Cardiac fibroblast (primary cell): ENCODE measurements around the gene ADM.

Experiments used
- DNase-seq, 2 donors: peaks; one replicate each; pipeline versions ENCODE4 v3.0.0 to v3.0.0-alpha.2; 2010; ENCODE audit warnings: low read depth in 2 of 2
- H3K4me3 ChIP-seq, 2 donors: replicated peaks in 1 of 2; 1 replicate in 1 of 2; 2 replicates in 1 of 2; pipeline ENCODE4 v1.5.1; 2011; ENCODE audit warnings: low read depth in 2 of 2, low read length in 2 of 2, mild to moderate bottlenecking in 2 of 2, moderate library complexity in 1 of 2
- TF ChIP-seq, protein P1 (sequence below): IDR thresholded peaks from one replicate; pipeline ENCODE4 v1.5.1; 2011; ENCODE audit warnings: low read depth, mild to moderate bottlenecking, low read length, inconsistent platforms

Gene ADM

DNA sequence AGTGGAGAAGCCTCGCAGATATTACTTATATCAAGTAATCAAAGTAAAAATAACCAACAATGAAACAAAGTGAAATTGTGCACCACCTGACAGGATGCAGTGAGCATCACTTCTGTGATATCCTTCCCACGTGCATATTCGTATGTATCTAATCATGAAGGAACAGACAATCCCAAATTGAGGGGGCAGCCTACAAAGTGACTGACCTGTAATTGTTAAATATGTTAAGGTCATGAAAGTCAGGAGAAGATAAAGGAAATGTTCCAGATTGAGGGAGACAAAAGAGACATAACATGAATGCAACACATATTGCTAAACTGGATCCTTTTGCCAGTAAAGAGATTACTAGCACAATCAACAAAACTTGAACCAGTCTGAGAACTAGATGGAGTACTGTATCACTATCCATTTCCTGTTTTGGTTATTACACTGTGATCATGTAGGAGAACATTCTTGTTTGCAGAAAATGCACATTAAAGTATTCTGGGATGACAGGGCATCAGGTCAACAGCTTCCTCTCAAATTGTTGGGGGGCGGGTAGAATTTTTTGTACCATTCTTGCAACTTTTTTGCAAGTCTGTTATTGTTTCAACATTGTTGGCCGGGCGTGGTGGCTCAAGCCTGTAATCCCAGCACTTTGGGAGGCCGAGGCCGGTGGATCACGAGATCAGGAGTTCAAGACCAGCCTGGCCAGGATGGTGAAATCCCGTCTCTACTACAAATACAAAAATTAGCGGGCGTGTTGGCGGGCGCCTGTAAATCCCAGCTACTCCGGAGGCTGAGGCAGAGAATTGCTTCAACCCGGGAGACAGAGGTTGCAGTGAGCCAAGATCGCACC lies 12.9 kb upstream of the ADM start:
- peak; percentile 26 to 55 for DNase-seq
- H3K4me3 ChIP-seq: no peak overlapping the region
- TF ChIP-seq, protein P1, sequence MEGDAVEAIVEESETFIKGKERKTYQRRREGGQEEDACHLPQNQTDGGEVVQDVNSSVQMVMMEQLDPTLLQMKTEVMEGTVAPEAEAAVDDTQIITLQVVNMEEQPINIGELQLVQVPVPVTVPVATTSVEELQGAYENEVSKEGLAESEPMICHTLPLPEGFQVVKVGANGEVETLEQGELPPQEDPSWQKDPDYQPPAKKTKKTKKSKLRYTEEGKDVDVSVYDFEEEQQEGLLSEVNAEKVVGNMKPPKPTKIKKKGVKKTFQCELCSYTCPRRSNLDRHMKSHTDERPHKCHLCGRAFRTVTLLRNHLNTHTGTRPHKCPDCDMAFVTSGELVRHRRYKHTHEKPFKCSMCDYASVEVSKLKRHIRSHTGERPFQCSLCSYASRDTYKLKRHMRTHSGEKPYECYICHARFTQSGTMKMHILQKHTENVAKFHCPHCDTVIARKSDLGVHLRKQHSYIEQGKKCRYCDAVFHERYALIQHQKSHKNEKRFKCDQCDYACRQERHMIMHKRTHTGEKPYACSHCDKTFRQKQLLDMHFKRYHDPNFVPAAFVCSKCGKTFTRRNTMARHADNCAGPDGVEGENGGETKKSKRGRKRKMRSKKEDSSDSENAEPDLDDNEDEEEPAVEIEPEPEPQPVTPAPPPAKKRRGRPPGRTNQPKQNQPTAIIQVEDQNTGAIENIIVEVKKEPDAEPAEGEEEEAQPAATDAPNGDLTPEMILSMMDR: no peak

DNA sequence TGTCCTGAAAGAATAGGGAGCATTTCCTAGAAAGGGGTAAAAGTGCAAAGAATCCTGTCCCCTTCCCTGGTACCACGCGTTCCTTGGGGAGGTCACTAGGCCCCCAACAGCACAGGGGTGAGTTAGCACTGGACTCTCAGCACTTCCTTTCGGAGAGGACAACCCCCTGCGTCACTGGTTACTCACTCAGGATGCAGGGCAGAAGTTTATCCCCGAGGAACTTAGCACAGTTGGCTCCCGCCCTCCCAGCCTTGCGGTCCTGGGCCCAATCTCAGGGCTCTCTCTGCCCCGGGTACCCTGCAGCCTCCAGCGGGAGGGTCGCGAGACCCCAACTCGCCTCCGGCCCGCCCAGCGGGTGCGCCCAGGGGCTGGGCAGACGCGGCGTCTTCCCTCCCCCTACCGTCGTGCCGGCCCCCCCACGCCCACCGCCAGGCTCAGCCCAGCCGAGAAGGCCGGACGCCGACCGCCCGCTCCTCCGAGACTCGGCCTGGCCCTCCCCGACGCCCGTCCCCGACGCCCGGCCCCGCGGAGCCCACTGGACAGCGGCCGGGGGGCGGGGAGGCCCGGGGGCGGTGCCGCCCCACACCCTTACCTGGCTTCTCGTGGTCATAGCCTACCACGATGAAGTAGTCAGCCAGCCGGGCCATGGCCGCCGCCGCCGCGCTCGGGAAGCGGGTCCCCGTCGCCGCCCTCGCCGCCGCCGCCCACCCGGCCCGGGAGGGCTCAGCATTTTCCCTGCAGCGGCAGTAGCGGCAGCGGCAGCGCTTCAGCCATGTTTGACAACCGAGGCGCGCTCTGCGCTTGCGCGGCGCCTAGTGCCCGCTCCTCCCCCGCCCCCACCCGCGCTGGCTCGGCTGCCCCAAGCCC lies 11.2 kb upstream of the ADM start, which contains the start of gene SBF2:
Gene SBF2, minus strand, starts transcription at position 797 of the 867 bp plus-strand sequence. Its CDS starts 150 bp downstream, at position 647.
- DNase-seq: peak; percentile 94 to 95
- TF ChIP-seq, protein P1: no peak
- H3K4me3 ChIP-seq: peak within 1 kb of the TSS; percentile 64 to 77

DNA sequence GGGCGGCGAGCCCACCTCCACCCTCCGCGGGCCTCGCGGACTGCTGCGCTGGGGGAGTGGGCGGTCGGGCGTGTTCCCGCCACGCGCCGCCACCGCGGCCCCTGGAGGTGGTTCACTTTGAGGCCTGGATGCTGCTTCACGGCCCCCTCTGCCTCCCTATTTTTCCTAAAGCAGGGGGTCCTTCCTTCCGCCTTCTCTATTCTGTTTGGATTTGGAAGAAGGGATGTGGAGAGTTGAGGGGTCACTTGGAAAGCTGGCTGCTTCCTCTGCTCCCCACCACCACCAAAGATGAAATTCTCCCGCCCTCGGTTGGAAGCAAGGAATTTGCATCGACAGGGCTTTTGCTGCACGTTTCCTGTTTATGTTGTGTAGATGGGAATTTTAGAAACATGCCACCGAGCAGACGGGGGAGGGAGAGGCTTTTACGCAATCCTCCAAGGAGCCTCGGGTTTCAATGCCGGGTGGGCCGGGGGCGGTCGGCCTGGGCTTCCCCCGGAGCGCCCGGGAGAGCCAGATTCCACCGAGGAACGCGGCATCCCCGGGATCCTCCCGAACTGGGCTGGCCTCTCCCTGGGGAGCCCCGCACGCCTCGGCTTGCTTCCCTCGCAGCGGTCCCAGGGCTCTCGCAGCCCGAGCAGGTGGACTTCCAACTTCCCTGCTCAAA lies 10.5 kb upstream of the ADM start:
- DNase-seq: peak; percentile 76 to 88
- TF ChIP-seq, protein P1: no peak
- peak overlapping the region; percentile 64 to 77 for H3K4me3 ChIP-seq

DNA sequence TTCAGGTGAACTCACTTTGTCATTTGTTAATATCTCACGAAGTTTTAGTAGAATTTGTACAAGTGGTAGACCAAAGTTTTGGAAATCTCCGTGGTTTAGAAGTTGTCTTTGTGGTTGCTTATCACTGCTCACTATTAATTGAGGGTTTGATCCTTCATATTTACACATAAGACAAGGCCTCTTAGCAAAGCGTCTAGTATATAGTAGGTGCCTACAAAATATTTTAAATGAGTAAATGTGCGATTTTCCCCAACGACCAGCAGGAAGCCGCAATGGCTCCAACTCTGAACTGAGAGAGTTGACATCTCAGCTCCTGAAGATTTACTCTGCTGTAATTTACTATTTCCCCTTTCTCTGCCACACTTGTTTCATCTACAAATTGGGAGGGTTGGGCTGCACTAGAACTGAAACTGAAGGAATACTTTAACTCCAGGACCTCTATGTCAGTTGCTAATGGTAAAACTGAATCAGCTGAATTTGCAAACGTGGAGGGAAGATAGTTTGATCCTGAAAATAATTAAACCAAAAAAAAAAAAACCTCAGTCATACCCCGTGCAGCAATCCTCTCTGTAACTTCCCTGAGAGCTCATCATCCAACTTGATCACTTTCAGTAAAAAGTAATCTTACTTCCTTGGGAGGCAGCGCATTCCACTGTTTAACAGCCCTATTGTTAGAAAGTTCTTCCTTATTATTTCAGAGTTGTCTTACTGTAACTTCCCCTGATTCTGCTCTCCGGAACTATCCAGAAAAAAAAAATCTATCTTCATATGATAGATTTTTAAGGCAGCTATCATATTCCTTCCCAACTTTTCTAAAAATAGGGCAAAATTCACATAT lies 9.6 kb upstream of the ADM start:
- TF ChIP-seq, protein P1: no peak
- peak overlapping the region; percentile 64 to 77 for H3K4me3 ChIP-seq
- peak in 1 of 2 donors; percentile 20 for DNase-seq

DNA sequence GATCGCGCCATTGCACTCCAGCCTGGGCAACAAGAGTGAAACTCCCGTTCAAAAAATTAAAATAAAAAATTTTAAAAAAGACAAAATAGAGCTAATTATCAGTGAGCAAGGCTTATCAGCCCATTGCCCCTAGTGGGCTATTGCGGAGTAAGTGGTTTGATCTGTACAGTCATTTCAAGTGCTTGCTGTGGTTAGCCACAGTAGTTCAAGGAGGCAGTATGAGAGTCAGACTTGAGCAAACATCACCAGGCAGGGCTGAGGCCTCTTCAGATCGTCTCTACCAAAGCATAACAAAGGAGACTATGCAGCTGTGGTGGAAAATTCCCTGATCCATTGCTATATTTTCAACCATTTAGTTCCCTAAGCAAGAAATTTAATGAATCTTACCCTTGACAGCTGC lies 6.5 kb upstream of the ADM start:
- DNase-seq: peak; percentile 56 to 77
- H3K4me3 ChIP-seq: no peak overlapping the region
- TF ChIP-seq, protein P1: peak; percentile 7
